ENCODE results near the gene PLXNA2.
A peak's percentile ranks its signal among the peaks of the same experiment; 100 is the strongest.

The PLXNA2 gene

GRCh38 chr1:208159555-208160258, 84.5 kb downstream of the PLXNA2 start:
- DNase-seq, result no peak

- DNase-seq, result no peak
Observed at GRCh38 chr1:208158640-208159554, 85.3 kb downstream of the PLXNA2 start.

GRCh38 chr1:208157769-208158168, 86.4 kb downstream of the PLXNA2 start:
- no peak for DNase-seq

GRCh38 chr1:208156741-208157140, 87.4 kb downstream of the PLXNA2 start:
- DNase-seq, result no peak

- no peak for DNase-seq
Observed at GRCh38 chr1:208156310-208156709, 87.9 kb downstream of the PLXNA2 start.

DNA sequence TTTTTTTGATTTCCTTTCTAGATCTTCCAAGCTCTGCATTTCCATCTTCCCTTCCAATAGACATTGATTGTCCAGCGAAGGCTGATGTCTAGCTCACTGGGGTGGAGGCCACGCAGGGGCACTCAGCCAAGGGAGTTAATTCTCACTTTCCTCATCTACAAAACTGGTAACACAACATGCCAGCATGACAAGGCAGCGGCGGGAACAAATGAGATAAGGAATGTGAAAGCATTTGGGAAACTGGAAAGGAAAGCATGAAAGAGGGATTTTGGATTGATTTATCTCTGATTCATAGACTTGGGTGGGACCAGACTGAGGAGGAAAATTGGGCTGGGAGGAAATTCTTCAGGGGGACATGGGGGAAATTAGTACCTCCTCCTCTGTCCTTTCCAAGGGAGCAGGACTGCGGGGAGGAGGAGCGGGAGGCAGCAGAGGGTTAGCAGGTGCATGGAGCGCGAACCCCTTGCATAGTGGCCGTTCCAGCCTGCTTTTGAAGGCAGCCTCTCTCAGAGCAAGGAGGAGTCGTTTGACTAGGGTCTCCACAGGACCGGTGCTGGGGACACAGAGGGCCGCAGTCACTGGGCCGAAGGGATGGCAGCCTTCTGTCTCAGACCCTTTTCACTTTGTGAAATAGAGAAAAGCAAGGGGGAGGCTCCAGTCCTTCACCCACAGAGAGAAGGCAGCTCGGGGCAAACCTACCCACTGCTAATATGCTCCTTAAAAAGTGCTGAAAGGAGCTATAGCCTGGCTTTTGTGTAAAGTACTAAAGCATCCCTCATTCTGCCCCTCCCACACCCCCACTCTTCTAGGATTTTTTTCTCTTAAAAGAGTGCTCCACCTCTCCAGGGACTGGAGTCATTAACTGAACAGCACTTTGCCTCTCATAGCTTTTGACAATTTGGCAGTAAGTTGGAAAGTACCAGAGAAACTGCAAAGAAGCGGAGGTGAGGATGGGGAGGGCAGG, 89.2 kb downstream of the PLXNA2 start:
- no peak for DNase-seq

DNA sequence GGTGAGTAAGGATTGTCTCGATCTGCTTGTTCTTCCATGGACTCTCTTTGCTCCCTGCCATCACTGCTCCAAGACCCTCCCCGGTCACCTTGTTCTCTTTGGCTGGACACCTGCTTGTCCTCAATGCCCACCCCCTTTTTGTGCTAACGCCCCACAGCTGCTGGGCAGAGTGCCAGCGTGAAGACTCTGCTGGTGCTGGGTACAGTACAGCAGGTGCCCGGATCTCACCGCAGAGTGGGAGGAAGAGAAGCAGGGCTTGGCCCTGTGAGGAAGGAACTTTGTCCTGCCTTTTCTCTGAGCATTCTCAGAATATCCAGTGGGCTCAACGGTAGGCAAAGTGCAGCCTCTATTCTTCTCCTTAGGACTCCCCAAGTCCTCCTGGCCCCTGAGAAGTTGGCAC, 90.1 kb downstream of the PLXNA2 start:
- no peak for DNase-seq

DNA sequence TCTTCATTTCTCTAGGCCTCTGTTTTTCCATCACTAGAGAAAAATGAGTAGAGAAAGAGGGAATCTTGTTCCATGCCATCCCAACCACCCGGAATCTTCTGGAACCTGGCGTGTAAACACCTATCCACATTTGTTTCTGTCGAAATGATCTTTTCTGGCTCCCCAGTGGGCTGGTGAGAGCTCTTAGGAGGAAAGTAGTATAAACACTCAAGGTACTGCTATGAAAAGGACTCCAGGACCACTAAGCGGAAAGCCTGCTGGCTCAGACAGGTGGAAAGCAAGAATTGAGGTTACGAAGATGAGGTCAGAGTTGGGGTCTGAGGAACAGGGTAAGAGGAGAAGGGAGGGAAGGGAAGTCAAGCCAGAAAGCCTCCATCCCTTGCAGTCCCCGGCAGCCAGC, 90.8 kb downstream of the PLXNA2 start:
- DNase-seq, result no peak

- DNase-seq, result peak; percentile 23
Observed at GRCh38 chr1:208151728-208152598, 92.2 kb downstream of the PLXNA2 start.

DNA sequence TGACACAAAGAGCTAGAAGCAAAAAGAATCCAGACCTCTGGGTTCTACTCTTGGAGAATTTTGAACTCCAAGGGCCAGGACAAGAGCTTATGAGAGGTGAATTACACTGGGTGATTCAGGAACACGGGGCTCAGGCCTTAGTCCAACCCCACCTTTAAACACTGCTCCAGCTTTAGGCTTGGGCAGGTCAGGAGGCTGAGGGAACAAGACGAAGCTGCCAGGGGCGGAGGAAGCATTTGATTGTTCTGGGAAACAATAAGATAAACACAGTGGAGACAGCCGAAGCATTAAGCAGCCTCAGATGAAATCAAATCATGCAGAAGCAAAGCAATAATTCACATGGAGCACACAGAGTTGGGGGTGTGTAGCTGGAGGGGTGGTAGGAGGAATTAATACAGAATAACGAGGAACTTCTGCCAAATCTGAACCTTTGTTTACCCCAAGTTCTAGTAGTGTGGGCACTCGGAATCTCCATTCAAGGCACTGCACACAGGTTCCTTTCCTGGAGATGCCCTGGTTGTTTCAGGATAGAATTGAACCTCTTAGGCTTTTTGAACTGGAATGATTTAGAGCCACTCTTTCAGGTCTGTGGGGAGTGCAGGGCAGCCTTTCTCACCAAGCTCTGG, 93.2 kb downstream of the PLXNA2 start:
- DNase-seq, result peak; percentile 28

GRCh38 chr1:208149776-208150514, 94.2 kb downstream of the PLXNA2 start:
- peak; percentile 65 for DNase-seq

- DNase-seq, result no peak
Observed at GRCh38 chr1:208149213-208149612, 95.0 kb downstream of the PLXNA2 start.

DNA sequence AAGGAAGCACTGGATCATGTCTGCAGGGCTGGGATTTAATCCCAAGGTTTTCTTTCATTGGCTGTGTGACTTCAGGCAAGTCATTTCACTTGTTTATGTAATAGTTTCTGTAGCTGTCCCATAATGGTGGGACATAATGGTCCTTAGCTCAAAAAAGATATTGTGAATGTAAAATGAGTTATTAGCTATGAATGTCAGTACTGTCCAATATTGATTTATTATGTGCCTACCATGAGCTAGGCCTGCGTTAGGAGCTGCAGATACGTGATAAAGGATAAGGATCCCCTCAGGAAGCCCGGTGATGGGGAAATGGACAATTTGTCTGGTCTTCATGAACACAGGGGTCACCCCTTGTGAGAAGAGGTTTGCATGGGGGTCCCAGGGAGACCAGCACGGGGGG, 95.8 kb downstream of the PLXNA2 start:
- no peak for DNase-seq

DNA sequence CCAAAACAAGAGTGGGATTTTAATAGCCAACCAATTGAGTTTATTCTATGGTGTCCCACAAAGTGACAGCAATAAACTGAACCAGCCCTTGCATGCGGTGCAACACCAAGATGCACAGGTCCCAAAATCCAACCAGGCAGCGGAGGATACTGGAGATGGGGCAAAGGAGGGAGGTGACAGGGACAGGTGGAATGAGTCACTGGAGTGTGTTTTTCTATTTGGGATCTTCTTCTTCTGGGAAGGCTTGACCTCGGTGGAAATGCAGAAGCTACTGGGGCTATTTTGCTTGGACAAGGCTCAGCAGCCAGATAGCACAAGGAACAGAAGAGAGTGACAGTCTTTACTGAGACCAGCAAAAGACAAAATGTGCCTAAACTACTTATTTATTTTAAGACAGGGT, 97.5 kb downstream of the PLXNA2 start:
- no peak for DNase-seq

DNA sequence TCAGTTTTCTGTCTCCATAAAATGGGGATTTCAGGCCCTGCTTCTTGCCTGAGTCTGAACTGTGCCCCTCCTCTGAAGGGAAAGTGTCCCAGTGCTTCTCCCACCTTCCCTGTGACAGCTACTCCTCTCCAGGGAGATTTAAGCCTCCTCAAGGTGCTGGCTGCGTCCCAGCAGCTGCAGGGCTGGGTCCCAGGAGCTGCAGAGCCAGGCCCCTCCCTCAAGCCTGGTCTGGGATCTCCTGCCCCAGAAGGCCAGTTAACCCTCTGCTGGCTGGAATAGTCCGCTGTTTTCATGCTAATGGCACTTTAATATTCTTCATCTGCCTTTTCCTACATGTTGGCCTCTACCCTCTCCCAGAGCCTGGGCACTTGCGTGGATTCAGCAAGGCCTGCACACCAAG, 99.0 kb downstream of the PLXNA2 start:
- no peak for DNase-seq

DNA sequence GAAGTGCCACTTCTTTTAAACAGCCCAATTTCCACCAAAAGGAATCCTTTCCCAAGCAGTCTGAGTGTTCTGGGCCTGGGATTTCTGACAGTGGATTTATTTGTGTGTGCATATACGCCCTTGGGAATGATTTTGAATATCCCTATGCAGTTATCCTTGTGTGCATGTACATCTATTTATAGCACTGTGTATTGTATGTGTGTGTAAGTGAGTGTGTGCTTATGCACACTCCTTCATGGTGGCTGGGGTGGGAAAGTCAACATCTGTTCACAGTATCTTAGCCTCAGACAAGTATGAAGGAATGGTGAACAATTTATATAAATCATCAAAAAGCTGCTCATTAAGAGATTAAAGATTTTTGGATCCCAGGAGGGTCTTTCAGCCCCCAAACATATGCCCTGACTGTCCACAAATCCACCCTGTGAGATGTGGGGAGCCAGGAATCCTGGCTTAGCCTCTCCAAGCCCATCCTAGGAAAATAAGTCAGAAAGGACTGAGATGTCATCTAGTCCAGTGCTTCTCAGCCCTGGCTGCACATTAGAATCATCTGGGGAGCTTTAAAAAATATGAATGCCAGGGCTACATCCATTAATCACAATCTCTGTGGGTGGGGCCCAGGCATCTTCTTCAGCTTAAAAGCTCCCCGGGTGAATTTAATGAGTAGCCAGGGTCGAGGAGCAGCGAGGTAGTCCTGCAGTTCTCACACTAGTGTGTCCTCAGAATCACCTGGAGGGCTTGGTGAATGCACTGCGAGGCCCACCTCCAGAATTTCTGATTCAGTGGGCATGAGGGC, 101.4 kb downstream of the PLXNA2 start:
- DNase-seq, result peak; percentile 12

GRCh38 chr1:208141610-208142192, 102.5 kb downstream of the PLXNA2 start:
- peak; percentile 16 for DNase-seq

GRCh38 chr1:208139434-208140045, 104.6 kb downstream of the PLXNA2 start:
- no peak for DNase-seq

GRCh38 chr1:208137193-208137592, 107.0 kb downstream of the PLXNA2 start:
- DNase-seq, result no peak
